Spleen (tissue), 11 donors: ENCODE data around the gene SMIM5. TPM values are rescaled to one million over a fixed set of nuclear protein-coding genes. Genes with fewer than 3 reads are reported as not detected.

ENCODE experiments used
- DNase-seq: peaks from one replicate; pipeline ENCODE4 v3.0.0-alpha.2; 2020
- H3K27ac ChIP-seq, 8 donors: fragments of 200-600 bp; sonication (generic) in 7 of 8; 1 replicate in 4 of 8; 2 replicates in 4 of 8; pipeline versions ENCODE4 v1.5.0 to v1.8.0; 2016 to 2021; ENCODE audit warnings: inconsistent platforms in 4 of 8, mild to moderate bottlenecking in 4 of 8, moderate library complexity in 1 of 8
- H3K27me3 ChIP-seq, 7 donors: fragments of 200-600 bp; sonication (generic) in 6 of 7; replicated peaks in 1 of 7; 1 replicate in 4 of 7; 2 replicates in 3 of 7; pipeline versions ENCODE4 v1.5.0 to v1.8.0; 2016 to 2021; ENCODE audit warnings: inconsistent platforms in 3 of 7, mild to moderate bottlenecking in 1 of 7
- H3K36me3 ChIP-seq, 6 donors: fragments of 200-600 bp; sonication (generic) in 5 of 6; 1 replicate in 4 of 6; 2 replicates in 2 of 6; pipeline versions ENCODE4 v1.5.0 to v1.8.0; 2016 to 2021; ENCODE audit warnings: inconsistent platforms in 2 of 6
- H3K4me1 ChIP-seq, 6 donors: fragments of 200-600 bp; sonication (generic) in 5 of 6; 1 replicate in 3 of 6; 2 replicates in 3 of 6; pipeline versions ENCODE4 v1.5.0 to v1.8.0; 2016 to 2021; ENCODE audit warnings: inconsistent platforms in 3 of 6
- H3K4me3 ChIP-seq, 8 donors: fragments of 200-600 bp; sonication (generic) in 7 of 8; 1 replicate in 4 of 8; 2 replicates in 4 of 8; pipeline versions ENCODE4 v1.5.0 to v1.8.0; 2016 to 2021; ENCODE audit warnings: inconsistent platforms in 4 of 8, mild to moderate bottlenecking in 4 of 8, moderate library complexity in 2 of 8
- H3K9me3 ChIP-seq, 8 donors: fragments of 200-600 bp; sonication (generic) in 7 of 8; 1 replicate in 4 of 8; 2 replicates in 4 of 8; pipeline versions ENCODE4 v1.5.0 to v1.8.0; 2016 to 2021; ENCODE audit warnings: inconsistent platforms in 4 of 8
- POLR2A ChIP-seq, 3 donors: fragments of 450-650 bp; IDR thresholded peaks; one replicate each; pipeline ENCODE4 v1.5.1; 2017; ENCODE audit warnings: antibody characterized with exemption in 3 of 3, mild to moderate bottlenecking in 1 of 3
- POLR2AphosphoS5 ChIP-seq, 3 donors: sonication (generic); formaldehyde crosslinking; IDR thresholded peaks; one replicate each; pipeline ENCODE4 v1.5.1; 2017; ENCODE audit warnings: antibody characterized with exemption in 3 of 3
- WGBS, 5 donors: extraction: QIAGEN DNeasy Blood & Tissue Kit in 3 of 5; methylation state at CpG; one replicate each; pipeline versions ENCODE4 v1.1.5 to v1.1.7; 2013 to 2018; 5-methylcytosine and 5-hydroxymethylcytosine counted together
- intact Hi-C: fragments of 100-400 bp; cut with DNase I; formaldehyde crosslinking; loops from one replicate; pipeline ENCODE4 v1.15.0; 2023; ENCODE audit warnings: low total_unique reads
- polyA plus RNA-seq, 3 donors: library from polyadenylated mRNA; stranded (reverse); fragments of 200-250 nt; gene quantifications; one replicate each; pipeline ENCODE4 v1.2.1, GENCODE V29; 2013
- total RNA-seq, 7 donors: library from RNA; depleted of rRNA in 3 of 7; stranded (reverse); fragments of >200 nt in 3 of 7; fragmentation: NEBNext Ultra II Directional in 4 of 7; extraction: Animal tissue kit (Norgen Biotek cat#: 25700) in 4 of 7; gene quantifications; one replicate each; pipeline versions ENCODE4 v1.1.0 to v1.2.1, GENCODE V29; 2016 to 2021
- TF ChIP-seq, protein P1 (sequence below), 11 experiments: fragments of 200-600 bp in 7 of 11; fragments of 450-650 bp in 4 of 11; sonication (generic) in 4 of 11; IDR thresholded peaks in 8 of 11; conservative IDR thresholded peaks in 3 of 11; 1 replicate in 7 of 11; 2 replicates in 4 of 11; pipeline versions ENCODE4 v1.4.0 to v1.8.0; 2016 to 2021; ENCODE audit warnings: antibody characterized with exemption in 11 of 11, inconsistent platforms in 4 of 11, mild to moderate bottlenecking in 1 of 11
- donor health status: healthy with polysubstance abuse.
- donor health status: DM: no; HTN: no; CAD: no; lungs with moderate emphysema.
- donor health status: DM: no; HTN: no; CAD: no.
- donor health status: Bipolar disorder and iron deficiency.
- donor health status: healthy.
- donor health status: DM: no; HTN: no; CAD: no.
- donor health status: DM: yes; HTN: yes; CAD: no.

The SMIM5 gene
- total and polyA plus RNA-seq, 10 donors, result 2.1 to 5.1 (median 3.7) TPM

DNA sequence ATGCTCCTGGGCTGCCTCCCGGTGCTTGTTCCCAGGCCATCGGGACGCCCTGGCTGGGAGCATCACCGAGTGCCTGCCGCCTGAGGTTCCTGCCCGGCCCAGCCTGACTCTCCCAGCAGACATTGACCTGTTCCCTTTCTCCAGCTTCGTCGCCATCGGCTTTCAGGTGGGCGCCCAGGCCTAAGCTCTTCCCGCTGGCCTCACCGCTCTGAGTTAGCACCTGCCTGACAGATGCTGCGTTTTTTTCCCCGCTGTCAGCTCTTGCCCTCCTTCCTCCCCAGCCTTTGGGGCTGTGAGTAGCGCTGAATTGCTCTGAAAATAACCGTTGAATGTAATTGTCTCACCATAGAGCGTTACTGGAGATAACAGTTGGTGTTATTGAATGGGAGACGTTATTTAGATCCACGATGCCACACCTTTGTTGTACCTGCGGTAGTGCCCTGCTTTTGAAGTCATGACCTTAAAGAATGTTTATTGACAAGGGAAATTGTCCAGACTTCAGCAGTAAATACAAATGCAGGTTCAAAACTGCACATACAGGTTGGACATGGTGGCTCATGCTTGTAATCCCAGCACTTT lies 21.3 kb upstream of the SMIM5 start:
- H3K27me3 ChIP-seq, result no peaks in the 10 kb centered on the region
- H3K4me1 ChIP-seq, result no peaks in the 10 kb centered on the region
- intact Hi-C loops, result no loop called here
- H3K27ac ChIP-seq, result no peak overlapping the region
- H3K36me3 ChIP-seq, result peaks cover 0 to 80% (median 55%) of the 10 kb centered on the region in 6 donors
- no peak for DNase-seq
- WGBS, 5 donors, result 93 to 97% (median 95%) methylated on average over 19 to 20 of the region's 20 CpGs
- TF ChIP-seq, protein P1, sequence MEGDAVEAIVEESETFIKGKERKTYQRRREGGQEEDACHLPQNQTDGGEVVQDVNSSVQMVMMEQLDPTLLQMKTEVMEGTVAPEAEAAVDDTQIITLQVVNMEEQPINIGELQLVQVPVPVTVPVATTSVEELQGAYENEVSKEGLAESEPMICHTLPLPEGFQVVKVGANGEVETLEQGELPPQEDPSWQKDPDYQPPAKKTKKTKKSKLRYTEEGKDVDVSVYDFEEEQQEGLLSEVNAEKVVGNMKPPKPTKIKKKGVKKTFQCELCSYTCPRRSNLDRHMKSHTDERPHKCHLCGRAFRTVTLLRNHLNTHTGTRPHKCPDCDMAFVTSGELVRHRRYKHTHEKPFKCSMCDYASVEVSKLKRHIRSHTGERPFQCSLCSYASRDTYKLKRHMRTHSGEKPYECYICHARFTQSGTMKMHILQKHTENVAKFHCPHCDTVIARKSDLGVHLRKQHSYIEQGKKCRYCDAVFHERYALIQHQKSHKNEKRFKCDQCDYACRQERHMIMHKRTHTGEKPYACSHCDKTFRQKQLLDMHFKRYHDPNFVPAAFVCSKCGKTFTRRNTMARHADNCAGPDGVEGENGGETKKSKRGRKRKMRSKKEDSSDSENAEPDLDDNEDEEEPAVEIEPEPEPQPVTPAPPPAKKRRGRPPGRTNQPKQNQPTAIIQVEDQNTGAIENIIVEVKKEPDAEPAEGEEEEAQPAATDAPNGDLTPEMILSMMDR (IDR thresholded peaks at IDR 0.05 in 8 of 11, conservative IDR thresholded peaks at IDR 0.05 in 3 of 11), result no peak
- TF ChIP-seq POLR2AphosphoS5 (IDR thresholded peaks at IDR 0.05), result peak in 1 of 3 donors; percentile 45
- H3K4me3 ChIP-seq, result no peak overlapping the region
- no peaks in the 10 kb centered on the region for H3K9me3 ChIP-seq

DNA sequence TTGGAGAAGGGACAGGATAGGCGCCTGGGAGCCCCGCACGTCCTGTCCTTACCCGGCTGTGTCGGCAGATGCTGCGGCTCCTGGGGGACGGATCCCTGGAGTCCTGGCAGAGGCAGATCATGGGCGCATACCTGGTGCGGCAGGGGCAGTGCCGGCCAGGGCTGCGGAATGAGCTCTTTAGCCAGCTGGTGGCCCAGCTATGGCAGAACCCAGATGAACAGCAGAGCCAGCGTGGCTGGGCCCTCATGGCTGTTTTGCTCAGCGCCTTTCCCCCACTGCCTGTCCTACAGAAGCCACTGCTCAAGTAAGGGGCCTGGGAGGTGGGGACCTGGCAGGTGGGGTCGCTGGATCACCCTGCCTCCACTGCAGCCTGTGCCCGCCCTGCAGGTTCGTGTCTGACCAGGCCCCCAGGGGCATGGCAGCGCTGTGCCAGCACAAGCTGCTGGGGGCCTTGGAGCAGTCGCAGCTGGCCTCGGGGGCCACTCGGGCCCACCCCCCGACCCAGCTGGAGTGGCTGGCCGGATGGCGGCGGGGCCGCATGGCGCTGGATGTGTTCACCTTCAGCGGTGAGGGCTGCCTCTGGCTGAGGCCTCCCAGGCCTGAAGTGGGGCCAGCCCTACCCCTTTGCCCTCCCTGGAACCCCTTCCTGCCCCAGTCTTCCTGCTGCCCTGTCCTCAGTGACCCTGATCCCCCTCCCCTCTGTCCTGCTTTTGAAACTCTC lies 20.2 kb upstream of the SMIM5 start:
- no peaks in the 10 kb centered on the region for H3K27me3 ChIP-seq
- WGBS, 5 donors, result 86 to 94% (median 92%) methylated on average over 6 to 27 of the region's 27 CpGs
- H3K4me3 ChIP-seq, result no peak overlapping the region
- DNase-seq, result no peak
- no peaks in the 10 kb centered on the region for H3K9me3 ChIP-seq
- intact Hi-C loops, result no loop called here
- TF ChIP-seq POLR2A (IDR thresholded peaks at IDR 0.05), result no peak
- TF ChIP-seq POLR2AphosphoS5 (IDR thresholded peaks at IDR 0.05), result peak in 1 of 3 donors; percentile 43
- H3K27ac ChIP-seq, result no peak overlapping the region
- no peaks in the 10 kb centered on the region for H3K4me1 ChIP-seq
- H3K36me3 ChIP-seq, result peaks cover 0 to 84% (median 65%) of the 10 kb centered on the region in 6 donors

DNA sequence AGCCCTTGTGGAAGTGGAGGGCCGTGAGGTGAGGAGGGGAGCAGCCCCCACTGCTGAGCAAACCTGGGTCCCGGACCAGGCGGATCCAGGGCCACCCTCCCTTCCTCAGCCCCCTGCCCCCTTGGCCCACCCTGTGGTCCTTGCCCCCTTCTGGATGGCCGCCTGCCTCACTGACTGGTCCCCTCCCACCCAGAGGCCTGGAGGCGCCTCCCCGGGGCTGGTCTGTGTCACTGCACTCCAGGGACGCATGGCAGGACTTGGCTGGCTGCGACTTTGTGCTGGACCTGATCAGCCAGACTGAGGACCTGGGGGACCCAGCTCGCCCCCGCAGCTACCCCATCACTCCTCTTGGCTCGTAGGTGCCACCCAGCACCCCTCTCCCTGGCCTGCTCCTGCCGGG lies 19.2 kb upstream of the SMIM5 start:
- intact Hi-C loops, result no loop called here
- Histone ChIP-seq H3K4me1 (no peaks in the 10 kb centered on the region), H3K4me3 (no peak overlapping the region), H3K27me3 (no peaks in the 10 kb centered on the region), H3K27ac (no peak overlapping the region), H3K9me3 (no peaks in the 10 kb centered on the region), H3K36me3 (peaks cover 0 to 94% (median 75%) of the 10 kb centered on the region in 6 donors)
- DNase-seq, result no peak
- TF ChIP-seq POLR2AphosphoS5 (IDR thresholded peaks at IDR 0.05) (no peak), POLR2A (IDR thresholded peaks at IDR 0.05) (no peak)
- TF ChIP-seq, protein P1 (IDR thresholded peaks at IDR 0.05 in 8 of 11, conservative IDR thresholded peaks at IDR 0.05 in 3 of 11), result no peak
- 84 to 94% (median 90%) methylated on average over 6 to 12 of the region's 12 CpGs for WGBS, 5 donors

DNA sequence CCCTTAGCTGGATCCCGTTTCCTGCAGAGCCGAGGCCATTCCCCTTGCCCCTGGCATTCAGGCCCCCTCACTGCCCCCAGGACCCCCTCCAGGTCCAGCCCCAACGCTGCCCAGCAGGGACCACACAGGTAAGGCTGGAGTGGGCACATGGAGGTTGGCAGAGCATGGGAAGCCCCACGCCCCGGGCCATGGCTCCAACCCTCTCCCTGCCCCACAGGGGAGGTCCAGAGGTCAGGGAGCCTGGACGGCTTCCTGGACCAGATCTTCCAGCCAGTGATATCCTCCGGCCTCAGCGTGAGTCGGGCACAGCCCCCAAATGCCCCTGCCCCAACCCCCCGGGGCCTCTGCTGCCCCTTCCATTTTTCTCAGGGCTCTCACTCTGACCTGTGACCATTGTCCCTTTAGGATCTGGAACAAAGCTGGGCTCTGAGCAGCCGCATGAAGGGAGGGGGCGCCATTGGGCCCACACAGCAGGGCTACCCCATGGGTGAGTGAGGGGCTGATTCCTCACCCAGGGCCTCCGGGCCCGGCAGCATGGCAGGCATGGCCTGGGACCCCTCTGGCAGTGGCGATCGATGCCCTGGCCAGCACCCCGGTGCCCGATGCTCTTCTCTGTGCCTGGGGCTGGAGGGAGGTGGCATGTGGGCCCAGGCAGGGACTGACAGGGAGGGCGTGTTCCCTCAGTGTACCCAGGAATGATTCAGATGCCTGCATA lies 18.5 kb upstream of the SMIM5 start:
- no peak for DNase-seq
- Histone ChIP-seq H3K27ac (no peak overlapping the region), H3K9me3 (no peaks in the 10 kb centered on the region), H3K36me3 (peaks cover 0 to 100% (median 82%) of the 10 kb centered on the region in 6 donors), H3K27me3 (no peaks in the 10 kb centered on the region), H3K4me1 (no peaks in the 10 kb centered on the region), H3K4me3 (no peak overlapping the region)
- WGBS, 5 donors, result 79 to 97% (median 92%) methylated on average over 9 to 19 of the region's 19 CpGs
- TF ChIP-seq POLR2A (IDR thresholded peaks at IDR 0.05), result no peak
- TF ChIP-seq POLR2AphosphoS5 (IDR thresholded peaks at IDR 0.05), result no peak
- TF ChIP-seq, protein P1 (IDR thresholded peaks at IDR 0.05 in 8 of 11, conservative IDR thresholded peaks at IDR 0.05 in 3 of 11), result no peak
- intact Hi-C loops, result no loop called here
